Calu3 (cell line): ENCODE measurements around the gene CLCF1. TPM values are rescaled to one million over a fixed set of nuclear protein-coding genes. Genes with fewer than 3 reads are reported as not detected.

Experiments
- BruUV-seq: library from RNA; stranded (reverse); fragments of 400-500 nt; replicated peaks from 2 replicates; lab custom pipeline; 2021; lab: Mats Ljungman, UMichigan
- CTCF ChIA-PET: fragments of 300-600 bp; sonication (Branson Sonifier 250); formaldehyde crosslinking; loops from one replicate; lab custom pipeline; 2022; ENCODE audit warnings: antibody characterized with exemption; lab: Charles Lee
- DNase-seq: peaks from one replicate; pipeline ENCODE4 v3.0.0; 2022
- H3K27ac Mint-ChIP-seq: one replicate; pipeline ENCODE4 v1.8.0; 2022; ENCODE audit warnings: mixed read lengths; ENCODE audit not compliant: unreplicated experiment
- H3K27me3 Mint-ChIP-seq: one replicate; pipeline ENCODE4 v1.8.0; 2022; ENCODE audit warnings: mixed read lengths; ENCODE audit not compliant: unreplicated experiment
- H3K36me3 Mint-ChIP-seq: one replicate; pipeline ENCODE4 v1.8.0; 2022; ENCODE audit warnings: mild to moderate bottlenecking, moderate library complexity, mixed read lengths; ENCODE audit not compliant: insufficient read depth, unreplicated experiment
- H3K4me1 Mint-ChIP-seq: one replicate; pipeline ENCODE4 v1.8.0; 2022; ENCODE audit warnings: mild to moderate bottlenecking, low read depth, mixed read lengths; ENCODE audit not compliant: unreplicated experiment
- H3K4me3 Mint-ChIP-seq: one replicate; pipeline ENCODE4 v1.8.0; 2022; ENCODE audit warnings: mild to moderate bottlenecking, low read depth, moderate library complexity, mixed read lengths; ENCODE audit not compliant: unreplicated experiment
- H3K9me3 Mint-ChIP-seq: one replicate; pipeline ENCODE4 v1.8.0; 2022; ENCODE audit warnings: low read depth, mixed read lengths; ENCODE audit not compliant: unreplicated experiment
- CTCF ChIP-seq: fragments of 200-600 bp; IDR thresholded peaks from one replicate; pipeline ENCODE4 v1.8.0; 2022; ENCODE audit warnings: antibody characterized with exemption; ENCODE audit not compliant: unreplicated experiment
- intact Hi-C: fragments of 100-400 bp; cut with micrococcal nuclease; formaldehyde crosslinking; loops from one replicate; pipeline ENCODE4 v1.10.0; 2022; ENCODE audit not compliant: unreplicated experiment
- total RNA-seq: library from RNA; stranded (reverse); gene quantifications from 2 replicates; pipeline ENCODE4 v1.2.3, GENCODE V29; 2022

The CLCF1 gene
- total RNA-seq, 1 experiment from 2014 or later, result 7.5 TPM

- Mint-ChIP-seq H3K27me3 (no peaks in the 10 kb centered on the region), H3K9me3 (no peaks in the 10 kb centered on the region), H3K27ac (no peak overlapping the region), H3K4me3 (peak overlapping the region; percentile 69), H3K36me3 (peaks cover 45% of the 10 kb centered on the region), H3K4me1 (no peaks in the 10 kb centered on the region)
- no peak for DNase-seq
- CTCF ChIA-PET, result interaction anchor here (0.6 to 2.1 kb wide), 16 partner anchors 9 to 228 kb away, joined by 3 to 12 read pairs (median 4); partner anchors contain the start of genes AIP, PITPNM1, POLD4 and RAD9A
- TF ChIP-seq CTCF, result no peak
- intact Hi-C loops, result no loop called here
- BruUV-seq, result TSS peak; percentile 45
Observed at GRCh38 chr11:67400942-67401494, 27.6 kb upstream of the CLCF1 start.

DNA sequence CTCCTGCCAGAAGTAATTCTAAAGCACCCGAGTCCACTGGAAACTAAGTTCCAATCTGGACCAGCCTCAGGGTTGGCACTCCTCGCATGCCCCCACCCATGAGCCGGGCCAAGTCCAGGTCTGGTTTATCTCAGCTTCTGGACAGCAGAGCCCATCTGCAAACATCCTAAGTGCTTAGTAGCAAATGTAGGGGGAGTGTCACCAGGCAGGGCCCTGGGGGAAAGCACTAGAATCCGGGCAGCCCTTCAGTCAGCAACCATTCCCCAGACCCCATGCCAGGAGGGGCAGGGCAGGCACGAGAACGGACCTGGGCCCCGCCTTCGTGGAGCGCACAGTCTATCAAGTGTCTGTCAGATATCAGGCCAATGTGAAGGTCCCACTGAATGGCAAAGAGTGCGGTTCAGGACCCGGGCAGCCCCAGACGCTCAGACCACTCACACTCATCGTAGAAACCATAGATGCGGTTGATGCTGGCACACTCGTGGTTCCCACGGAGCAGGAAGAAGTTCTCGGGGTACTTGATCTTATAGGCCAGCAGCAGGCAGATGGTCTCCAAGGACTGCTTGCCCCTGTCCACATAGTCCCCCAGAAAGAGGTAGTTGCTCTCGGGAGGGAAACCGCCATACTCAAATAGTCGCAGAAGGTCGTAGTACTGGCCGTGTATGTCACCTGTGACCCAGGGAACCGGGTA is 27.0 kb upstream of the CLCF1 start:
- H3K27me3 Mint-ChIP-seq, result no peaks in the 10 kb centered on the region
- no TSS peak for BruUV-seq
- H3K36me3 Mint-ChIP-seq, result peaks cover 48% of the 10 kb centered on the region
- no peak for DNase-seq
- TF ChIP-seq CTCF, result no peak
- H3K4me3 Mint-ChIP-seq, result peak overlapping the region; percentile 69
- CTCF ChIA-PET, result interaction anchor here (1.5 to 2.1 kb wide), 4 partner anchors 9 to 68 kb away, joined by 8 to 12 read pairs (median 9); partner anchors contain the start of genes POLD4 and RAD9A
- intact Hi-C loops, result no loop called here
- H3K4me1 Mint-ChIP-seq, result no peaks in the 10 kb centered on the region
- no peak overlapping the region for H3K27ac Mint-ChIP-seq
- H3K9me3 Mint-ChIP-seq, result no peaks in the 10 kb centered on the region

DNA sequence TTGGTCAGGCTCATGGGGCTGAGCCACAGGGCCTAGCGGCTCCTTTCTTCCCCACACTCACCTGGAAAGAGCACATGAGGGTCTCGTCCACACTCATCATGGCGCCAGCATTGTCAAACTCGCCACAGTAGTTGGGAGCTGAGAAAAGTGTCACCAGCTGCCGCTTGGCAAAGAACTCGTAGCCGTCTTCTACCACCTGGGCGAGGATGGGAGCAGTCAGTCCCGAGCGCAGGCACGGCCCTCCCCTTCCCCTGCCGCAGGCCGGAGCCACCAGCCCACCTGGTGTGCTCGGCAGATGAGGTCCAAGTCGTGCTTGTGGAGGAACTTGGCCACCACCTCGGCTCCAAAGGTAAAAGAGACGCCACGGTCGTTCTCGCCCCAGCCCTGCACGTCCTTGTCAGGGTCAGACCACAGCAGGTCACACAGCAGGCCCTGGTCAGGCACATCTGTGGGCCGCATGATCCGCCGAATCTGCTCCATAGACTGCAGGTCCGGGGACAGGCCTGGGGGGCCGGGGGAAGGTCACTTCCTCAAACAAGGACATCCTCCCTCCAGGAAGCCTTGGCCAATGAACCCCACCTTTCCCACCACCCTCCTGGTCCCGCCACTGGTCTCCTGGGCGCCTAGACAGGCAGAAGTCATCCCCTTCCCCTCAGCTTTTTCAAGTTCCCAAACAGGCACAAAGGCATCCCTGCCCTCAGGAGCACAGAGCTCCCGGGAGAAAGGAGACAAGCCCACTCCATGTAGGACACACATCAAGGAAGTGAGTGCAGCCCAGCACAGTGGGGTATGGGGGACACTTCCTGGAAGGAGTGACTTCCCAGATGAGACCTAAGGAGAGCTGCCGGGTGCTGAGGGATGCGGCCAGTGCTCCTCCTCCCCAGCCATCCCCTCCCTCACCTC is 25.5 kb upstream of the CLCF1 start:
- H3K27me3 Mint-ChIP-seq, result no peaks in the 10 kb centered on the region
- no peak for TF ChIP-seq CTCF
- H3K9me3 Mint-ChIP-seq, result no peaks in the 10 kb centered on the region
- peaks cover 54% of the 10 kb centered on the region for H3K36me3 Mint-ChIP-seq
- H3K27ac Mint-ChIP-seq, result no peak overlapping the region
- H3K4me3 Mint-ChIP-seq, result no peak overlapping the region
- peaks cover 4% of the 10 kb centered on the region for H3K4me1 Mint-ChIP-seq
- intact Hi-C loops, result no loop called here
- DNase-seq, result no peak
- BruUV-seq, result no TSS peak
- CTCF ChIA-PET, result no interaction called here

DNA sequence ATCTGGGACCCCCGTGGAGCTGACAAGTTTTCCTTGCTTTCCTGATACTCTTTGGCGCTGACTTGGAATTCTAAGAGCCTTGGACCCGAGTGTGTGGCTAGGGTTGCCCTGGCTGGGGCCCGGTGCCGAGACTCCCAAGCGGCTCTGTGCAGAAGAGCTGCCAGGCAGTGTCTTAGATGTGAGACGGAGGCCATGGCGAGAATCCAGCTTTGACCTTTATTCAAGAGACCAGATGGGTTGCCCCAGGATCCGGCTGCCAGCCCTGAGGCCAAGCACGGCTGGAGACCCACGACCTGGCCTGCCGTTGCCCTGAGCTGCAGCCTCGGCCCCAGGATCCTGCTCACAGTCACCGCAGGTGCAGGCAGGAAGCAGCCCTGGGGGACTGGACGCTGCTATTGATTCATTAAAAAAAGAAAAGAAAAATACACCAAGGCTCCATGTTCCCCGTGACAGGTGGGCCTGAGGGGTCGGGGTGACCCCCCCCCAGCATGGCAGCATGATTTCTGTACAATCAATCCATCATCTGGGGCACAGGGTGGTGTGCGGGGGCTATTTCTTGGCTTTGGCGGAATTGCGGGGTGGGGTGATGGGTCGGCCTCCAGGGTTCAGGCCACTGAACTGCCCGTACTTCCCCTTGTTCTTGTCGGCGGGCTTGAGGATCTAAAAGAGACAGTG is 24.7 kb upstream of the CLCF1 start:
- intact Hi-C loops, result no loop called here
- no peaks in the 10 kb centered on the region for H3K9me3 Mint-ChIP-seq
- BruUV-seq, result no TSS peak
- no peak overlapping the region for H3K27ac Mint-ChIP-seq
- peaks cover 60% of the 10 kb centered on the region for H3K36me3 Mint-ChIP-seq
- H3K4me3 Mint-ChIP-seq, result no peak overlapping the region
- CTCF ChIA-PET, result no interaction called here
- H3K4me1 Mint-ChIP-seq, result peaks cover 10% of the 10 kb centered on the region
- no peaks in the 10 kb centered on the region for H3K27me3 Mint-ChIP-seq
- no peak for TF ChIP-seq CTCF
- no peak for DNase-seq
